Stimulated activated CD4-positive, alpha-beta T cell treated with anti-CD3 and anti-CD28 coated beads, Interleukin-2, amount 100 ng/mL, for 4 hours (primary cell): Measurements from ENCODE around the gene GLIS2.
"Not testable (repeated sequence)": the region's sequence is repeated elsewhere in the genome, so short reads cannot be mapped to it uniquely, and the experiment has no call there.

Source experiments
- DNase-seq: peaks from one replicate; pipeline ENCODE4 v3.0.0-alpha.2; 2020; ENCODE audit warnings: low read depth

Gene GLIS2

GRCh38 chr16:4320571-4321137, 4.8 kb downstream of the GLIS2 start:
- DNase-seq, result no peak

- no peak for DNase-seq
Observed at GRCh38 chr16:4321286-4322120, 5.6 kb downstream of the GLIS2 start.

GRCh38 chr16:4322121-4323052, 6.5 kb downstream of the GLIS2 start:
- no peak for DNase-seq

- DNase-seq, result no peak
Observed at GRCh38 chr16:4323071-4323844, 7.4 kb downstream of the GLIS2 start.

- no peak for DNase-seq
Observed at GRCh38 chr16:4323845-4324488, 8.1 kb downstream of the GLIS2 start.

GRCh38 chr16:4324492-4325252, 8.8 kb downstream of the GLIS2 start:
- DNase-seq, result no peak

GRCh38 chr16:4325253-4325758, 9.4 kb downstream of the GLIS2 start:
- no peak for DNase-seq

GRCh38 chr16:4327386-4328045, 11.6 kb downstream of the GLIS2 start:
- DNase-seq, result no peak

GRCh38 chr16:4328046-4328781, 12.3 kb downstream of the GLIS2 start:
- no peak for DNase-seq

- no peak for DNase-seq
Observed at GRCh38 chr16:4328782-4329775, 13.2 kb downstream of the GLIS2 start.

- peak; percentile 46 for DNase-seq
Observed at GRCh38 chr16:4330277-4330874, 14.5 kb downstream of the GLIS2 start.

- no peak for DNase-seq
Observed at GRCh38 chr16:4332083-4332482, 16.2 kb downstream of the GLIS2 start.

- DNase-seq, result no peak
Observed at GRCh38 chr16:4332623-4333307, 16.9 kb downstream of the GLIS2 start.

GRCh38 chr16:4333308-4333638, 17.4 kb downstream of the GLIS2 start:
- no peak for DNase-seq

GRCh38 chr16:4333714-4334113, 17.8 kb downstream of the GLIS2 start:
- not testable (repeated sequence) for DNase-seq

- DNase-seq, result no peak
Observed at GRCh38 chr16:4334724-4335495, 19.0 kb downstream of the GLIS2 start.
